GM18907 (cell line): ENCODE results near the gene OPRL1.
A peak's percentile ranks its signal among the peaks of the same experiment; 100 is the strongest.

Experiments used
- ATAC-seq: cut with Tn5 transposase; IDR thresholded peaks from one replicate; pipeline ENCODE4 v1.9.1; 2021; ENCODE audit warnings: mild to moderate bottlenecking, moderate library complexity; ENCODE audit not compliant: unreplicated experiment

Gene OPRL1

DNA sequence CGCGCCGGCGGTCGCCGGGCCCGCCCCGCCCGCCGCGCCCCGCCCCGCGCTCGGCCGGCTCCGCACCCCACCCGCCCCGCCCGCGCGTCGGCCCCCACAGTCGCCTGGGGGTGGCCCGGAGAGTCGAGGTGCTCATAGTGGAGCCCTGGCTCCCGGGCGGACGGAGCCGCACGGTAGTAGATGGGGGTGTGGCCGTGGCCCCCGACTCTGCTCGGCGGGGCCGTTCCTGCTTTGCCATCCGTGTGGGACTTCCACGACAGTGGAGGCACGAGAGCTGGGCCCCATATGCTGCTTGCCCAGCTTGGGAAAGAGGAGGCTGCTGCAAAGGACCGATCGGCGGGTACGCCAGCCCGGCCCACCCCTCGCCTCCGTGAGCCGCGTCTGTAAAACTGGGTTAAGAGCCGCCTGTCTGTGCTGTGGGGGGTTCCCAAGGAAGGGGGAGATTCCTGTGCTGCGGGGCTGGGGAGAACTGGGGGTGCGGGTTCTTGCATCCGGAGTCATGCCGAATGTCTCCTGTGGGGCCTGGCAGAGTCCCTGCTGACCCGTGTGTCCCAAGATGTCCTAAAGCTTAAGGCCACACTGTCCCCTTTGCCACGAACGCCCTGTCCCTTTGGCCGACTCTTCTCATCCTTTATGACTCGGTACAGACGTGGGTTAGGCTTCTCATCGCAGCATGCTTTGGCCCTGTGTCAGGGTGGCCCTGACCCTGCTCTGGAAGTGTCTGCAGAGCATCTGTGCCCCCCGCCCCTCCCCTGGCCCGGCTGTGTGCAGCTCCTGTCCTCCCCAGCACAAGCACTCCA, at the start of gene OPRL1:
Gene OPRL1, plus strand, starts transcription at position 70 of the 800 bp plus-strand sequence. CDS start 12,639 bp downstream, outside the sequence.
- no peak for ATAC-seq

DNA sequence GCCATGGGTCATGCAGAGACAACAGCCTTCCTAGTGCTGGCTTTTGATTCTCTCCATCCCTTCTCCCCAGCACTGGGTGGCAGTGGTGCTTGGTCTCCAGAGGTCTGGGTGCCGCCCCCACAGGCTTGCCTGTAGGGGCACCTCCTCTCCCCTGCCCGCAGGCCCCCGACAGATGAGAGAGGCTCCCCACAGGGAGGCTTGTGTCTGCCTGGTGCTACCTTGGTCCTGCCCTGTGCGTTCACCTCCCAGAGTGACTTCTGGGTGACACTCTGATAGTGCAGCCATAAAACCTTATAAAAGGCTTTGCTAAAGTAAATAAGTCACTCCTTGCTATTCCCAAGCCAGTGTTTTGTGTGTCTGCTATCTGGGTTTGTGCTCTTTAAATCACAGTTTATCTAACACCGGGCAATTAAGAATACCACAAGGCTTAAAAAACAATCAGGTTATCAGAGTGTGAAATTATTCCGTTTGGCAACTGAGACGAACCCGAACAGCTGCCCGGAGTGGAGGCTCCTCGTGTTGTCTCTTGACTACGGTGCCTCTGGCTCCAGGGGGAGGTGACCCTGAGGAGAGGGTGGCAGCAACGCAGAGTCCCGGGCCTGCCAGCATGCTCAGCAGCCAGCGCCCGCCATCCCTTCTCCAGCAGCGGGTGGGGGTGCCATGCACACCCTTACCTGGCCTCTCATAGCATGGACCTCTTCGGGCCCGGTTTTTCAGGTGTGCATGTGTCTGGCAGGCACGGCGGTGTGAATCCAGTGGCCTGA, 49.3 kb upstream of the OPRL1 start:
- no peak for ATAC-seq

DNA sequence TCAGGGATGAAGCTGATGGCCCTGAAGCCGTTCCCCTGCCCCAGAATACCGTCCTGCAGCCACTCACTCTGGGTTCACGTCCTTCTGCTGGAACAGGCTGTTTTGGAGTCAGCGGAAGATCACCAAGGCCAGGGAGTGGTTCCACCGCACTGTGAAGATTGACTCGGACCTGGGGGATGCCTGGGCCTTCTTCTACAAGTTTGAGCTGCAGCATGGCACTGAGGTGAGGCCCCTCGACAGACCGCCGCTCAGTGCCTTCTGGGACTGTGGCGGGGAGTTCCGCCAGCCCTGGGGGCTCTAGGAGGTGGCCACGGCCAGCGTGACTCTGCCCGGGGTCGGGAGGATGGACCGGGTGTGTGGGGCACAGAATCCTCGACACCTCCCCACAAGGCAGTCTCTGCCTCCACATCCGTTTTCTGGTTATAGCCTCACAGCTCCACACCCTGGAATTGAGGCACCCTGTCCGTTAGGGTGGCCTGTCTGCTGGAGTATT, 48.0 kb upstream of the OPRL1 start:
- ATAC-seq, result no peak

DNA sequence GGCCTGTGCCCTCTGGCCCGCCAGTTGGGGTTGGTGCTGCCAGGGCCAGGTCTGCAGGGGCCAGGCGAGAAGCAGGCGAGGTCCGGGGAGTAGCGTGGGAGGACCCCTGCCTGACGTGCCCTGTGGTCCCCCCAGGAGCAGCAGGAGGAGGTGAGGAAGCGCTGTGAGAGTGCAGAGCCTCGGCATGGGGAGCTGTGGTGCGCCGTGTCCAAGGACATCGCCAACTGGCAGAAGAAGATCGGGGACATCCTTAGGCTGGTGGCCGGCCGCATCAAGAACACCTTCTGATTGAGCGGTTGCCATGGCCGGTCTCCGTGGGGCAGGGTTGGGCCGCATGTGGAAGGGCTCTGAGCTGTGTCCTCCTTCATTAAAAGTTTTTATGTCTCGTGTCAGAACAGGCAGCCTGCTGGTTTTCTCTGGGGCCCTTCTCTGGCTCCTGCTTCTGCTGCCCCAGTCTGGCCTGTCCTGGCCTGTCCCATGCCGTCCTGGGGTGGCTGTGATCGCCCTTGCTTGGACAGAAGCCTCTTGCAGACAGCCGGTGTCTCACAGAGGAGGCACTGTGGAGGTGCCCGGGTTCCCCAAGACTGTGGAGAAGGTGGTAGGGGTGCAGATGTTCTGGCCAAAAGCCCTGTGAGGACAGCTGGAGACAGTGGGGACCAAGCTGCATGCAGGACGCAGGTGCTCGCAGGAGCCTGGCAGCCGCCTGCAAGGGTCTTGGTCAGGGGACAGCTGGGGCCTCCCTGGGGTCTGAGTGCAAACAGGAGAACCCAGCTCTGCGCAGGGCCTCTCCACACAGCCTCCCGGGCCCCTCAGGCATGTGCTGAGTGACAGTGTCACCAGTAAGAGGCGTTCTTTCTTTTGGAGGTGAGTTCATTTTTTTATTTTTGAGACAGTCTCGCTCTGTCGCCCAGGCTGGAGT, 46.9 kb upstream of the OPRL1 start:
- ATAC-seq, result no peak

DNA sequence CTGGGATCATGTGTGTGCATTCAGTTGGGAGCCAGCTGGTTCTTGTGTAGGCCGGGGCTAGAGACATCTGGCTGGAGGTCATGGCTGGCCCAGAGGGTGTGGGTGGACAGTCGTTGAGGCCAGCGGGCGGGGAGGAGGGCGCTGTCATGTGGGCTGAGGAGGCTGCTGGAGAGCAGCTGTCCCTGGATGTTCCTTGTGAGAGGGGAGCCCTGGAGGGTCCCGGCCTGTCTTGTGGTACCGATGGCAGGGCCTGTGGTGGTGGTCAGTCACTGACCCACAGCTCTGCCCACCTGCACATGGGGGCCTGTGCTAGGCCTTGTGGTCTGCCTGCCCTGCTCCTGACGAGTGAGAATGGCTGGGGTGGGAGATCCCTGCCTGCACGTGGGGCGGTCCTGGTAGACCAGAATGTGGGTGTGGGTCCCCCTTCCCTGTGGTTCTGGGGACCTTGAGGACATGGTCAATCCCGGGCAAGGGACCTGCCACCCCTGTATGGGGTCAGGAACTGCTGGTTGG, 45.8 kb upstream of the OPRL1 start:
- ATAC-seq, result no peak

DNA sequence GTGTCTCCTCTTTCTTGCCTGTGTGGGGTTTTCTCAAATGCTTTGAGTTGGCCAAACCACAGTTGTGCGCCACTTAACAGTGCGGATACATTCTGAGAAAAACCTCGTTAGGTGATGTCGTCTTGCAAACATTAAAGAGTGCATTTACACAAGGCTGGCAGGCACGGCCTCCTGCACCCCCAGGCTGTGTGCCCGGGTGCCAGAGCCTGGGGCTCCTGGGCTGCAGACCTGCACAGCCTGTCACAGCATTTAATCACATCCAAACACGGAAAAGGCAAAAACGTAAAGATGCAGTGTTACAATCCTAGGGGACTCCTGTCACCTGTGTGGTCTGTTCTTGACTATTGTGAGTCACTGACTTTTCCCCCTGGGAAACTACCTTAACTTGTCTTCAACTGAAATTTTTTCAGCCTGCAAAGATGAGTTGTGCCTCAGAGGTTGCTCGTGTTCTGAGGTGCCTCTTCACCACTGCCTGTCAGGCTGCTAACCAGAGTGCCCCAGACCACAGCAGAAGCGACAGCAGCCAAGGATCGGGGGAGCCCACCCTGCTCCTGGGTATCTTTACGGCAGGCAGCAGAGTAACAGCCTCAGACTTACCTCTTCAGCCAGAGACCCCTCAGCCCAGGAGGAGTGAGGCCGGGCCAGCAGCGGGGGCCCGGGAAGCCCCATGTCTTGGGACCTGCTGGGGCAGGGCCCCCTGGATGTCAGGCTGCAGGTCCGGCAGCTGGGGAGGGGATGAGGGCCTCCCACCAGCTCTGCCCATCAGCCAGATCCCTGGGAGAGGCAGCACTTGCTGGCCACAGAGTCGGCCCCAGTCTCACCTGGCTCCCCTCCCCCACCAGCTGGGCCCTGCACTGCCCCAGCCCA, 44.6 kb upstream of the OPRL1 start:
- ATAC-seq, result no peak

DNA sequence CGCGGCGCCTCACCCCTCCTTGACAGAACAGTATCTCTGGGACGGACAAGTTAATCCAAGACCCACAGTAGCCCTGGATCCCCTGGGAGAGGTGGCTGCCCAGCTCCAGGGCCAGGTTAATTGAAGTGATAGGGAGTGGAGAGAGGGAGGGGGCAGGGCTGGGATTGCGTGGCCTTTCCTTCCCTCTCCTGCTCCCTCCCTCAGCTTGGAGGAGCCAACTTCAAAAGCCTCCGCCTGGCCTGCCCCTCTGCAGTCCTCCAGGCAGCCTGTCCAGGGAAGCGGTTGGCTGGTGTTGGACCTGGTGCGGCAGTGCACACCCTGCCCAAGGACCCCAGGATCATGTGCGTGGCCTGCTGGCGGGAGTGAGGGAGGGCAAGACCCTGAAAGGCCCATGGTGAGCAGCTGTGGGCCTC, 43.9 kb upstream of the OPRL1 start, which contains the start of gene C20orf204:
Gene C20orf204, plus strand, starts transcription at position 250 of the 413 bp plus-strand sequence. Its CDS starts 142 bp downstream, at position 392.
- no peak for ATAC-seq

DNA sequence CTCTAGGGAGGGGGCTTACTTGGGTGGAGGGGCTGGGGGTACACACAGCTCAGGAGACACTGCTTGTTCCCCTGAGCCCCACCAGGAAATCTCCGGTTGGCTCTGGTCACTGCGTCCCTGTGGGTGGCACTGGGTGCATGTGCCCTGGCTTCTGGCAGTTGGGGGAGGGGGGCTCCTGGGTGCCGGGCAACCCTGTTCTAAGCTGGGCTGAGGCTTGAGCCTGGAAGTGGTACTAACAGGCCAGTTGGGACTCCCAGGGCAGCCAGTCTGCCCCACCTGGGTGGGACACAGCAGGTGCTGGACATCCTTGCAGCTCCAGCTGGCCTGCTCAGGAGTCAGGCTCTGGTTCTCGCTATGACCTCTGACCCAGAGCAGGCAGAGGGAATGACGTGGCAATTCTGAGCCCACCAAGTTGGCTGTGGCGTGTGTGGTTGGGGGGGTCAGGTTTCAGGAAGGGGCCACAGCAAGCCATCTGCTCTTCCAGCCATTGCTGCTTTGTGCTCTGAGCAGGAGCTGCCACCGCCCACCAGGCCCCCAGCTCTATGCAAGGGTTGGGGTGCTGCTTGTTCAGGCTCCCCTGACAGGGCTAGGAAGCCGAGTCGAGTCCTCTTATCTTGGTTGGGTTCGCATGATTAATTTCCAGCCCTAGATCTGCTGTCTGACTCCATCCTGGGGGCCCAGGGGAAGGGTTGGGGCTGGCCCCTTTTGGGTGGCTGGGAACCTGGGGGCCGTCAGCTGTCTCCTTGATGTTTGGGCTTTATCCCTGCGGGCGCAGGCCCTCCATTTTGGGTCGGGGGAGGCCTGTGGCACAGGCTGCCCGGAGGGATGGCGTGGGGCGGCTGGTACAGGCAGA, 43.3 kb upstream of the OPRL1 start:
- no peak for ATAC-seq

DNA sequence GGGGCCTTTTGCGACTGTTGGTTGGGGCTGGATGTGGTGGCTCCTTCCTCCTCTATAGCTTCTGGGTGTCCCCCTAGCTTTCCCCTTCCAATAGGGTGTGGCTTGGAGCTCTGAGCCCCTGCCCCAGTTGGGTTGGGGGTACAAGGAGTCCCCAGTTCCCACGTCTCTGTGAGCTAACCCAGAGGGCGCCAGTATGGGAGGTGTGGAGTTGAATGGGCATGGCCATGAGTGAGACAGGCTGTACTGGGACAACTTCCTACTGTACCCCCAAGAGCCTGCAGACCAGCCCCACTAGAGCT, 42.7 kb upstream of the OPRL1 start:
- no peak for ATAC-seq

DNA sequence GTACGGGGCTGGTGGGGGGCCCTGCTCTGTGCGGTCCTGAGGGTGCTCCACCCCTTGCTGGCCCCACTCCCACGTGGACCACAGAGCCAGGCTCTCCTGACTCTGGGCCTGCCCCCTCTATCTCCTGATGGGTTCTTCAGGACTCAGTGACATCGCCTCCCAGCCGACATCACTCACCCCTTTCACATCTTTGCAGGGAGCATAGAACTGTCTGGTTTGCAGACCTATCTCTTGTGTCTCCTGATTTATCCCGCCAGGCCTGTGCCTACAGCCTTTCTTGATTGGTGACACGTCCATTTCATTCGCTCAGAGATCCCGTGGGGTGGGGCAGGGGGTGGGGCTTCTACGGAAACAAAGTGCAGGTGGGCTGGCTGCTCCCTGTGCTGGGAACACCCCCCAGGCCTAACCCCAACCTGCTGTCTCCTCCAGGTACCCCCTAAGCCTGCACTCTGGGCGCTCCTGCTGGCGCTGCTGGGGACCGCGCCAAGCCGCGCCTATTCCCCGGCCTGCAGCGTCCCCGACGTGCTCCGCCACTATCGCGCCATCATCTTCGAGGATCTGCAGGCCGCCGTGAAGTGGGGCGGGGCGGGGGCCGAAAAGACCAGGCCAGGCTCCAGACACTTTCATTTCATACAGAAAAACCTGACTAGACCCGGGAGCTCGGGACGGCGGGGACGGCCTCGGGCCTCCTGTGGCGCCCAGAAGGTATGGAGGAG, 42.2 kb upstream of the OPRL1 start:
- ATAC-seq, result no peak

DNA sequence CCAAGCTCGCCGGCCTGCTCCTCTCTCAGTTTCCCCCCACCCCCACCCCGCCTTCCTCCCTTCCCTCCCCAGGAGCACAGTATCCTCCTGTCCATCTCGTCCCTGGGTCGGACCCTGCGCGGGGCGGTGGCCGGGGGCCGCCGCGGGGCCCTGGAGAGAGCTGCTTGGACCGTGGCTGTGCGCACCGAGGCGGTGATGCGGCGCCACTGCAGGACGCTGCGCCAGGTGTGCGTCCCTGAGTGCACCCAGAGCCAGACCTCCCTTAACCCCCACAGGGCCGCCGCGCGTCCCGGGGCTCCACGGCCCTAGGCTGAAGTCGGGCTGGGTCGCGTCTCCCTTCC, 41.7 kb upstream of the OPRL1 start:
- peak; percentile 21 for ATAC-seq

DNA sequence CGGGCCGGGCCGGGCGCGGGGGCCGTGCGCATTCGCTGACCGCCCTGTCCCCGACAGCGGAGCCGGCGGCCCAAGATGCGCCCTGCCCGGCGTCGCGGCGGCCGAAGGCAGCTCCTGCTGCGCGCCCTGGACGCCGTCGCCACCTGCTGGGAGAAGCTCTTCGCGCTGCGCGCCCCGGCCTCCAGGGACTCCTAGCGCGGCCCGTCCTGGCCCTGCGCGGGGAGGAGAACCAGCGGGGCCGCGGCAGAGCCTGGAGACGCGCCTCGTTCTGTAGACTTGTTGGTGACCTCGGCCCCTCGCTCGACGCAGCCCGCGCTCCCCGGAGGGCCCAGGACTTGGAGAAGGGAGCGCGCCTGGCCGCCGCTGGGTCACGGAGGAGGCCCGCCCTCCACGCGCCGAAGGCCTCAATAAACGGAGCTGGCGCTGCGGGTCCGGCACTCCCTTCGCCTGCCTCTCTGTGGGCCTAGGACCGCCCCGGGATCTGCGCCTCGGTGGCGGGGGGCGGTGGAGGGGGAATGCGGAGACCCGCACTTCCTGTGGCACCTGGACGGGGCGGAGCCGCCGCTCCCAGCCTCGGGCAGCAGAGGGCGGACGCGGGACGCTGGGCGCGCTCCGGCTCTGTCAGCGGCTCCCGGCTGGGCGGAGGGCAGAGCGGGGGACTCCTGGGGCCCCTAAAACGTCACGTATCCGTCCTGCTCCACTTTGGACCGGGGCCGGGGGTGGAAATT, 41.2 kb upstream of the OPRL1 start:
- peak; percentile 63 for ATAC-seq

DNA sequence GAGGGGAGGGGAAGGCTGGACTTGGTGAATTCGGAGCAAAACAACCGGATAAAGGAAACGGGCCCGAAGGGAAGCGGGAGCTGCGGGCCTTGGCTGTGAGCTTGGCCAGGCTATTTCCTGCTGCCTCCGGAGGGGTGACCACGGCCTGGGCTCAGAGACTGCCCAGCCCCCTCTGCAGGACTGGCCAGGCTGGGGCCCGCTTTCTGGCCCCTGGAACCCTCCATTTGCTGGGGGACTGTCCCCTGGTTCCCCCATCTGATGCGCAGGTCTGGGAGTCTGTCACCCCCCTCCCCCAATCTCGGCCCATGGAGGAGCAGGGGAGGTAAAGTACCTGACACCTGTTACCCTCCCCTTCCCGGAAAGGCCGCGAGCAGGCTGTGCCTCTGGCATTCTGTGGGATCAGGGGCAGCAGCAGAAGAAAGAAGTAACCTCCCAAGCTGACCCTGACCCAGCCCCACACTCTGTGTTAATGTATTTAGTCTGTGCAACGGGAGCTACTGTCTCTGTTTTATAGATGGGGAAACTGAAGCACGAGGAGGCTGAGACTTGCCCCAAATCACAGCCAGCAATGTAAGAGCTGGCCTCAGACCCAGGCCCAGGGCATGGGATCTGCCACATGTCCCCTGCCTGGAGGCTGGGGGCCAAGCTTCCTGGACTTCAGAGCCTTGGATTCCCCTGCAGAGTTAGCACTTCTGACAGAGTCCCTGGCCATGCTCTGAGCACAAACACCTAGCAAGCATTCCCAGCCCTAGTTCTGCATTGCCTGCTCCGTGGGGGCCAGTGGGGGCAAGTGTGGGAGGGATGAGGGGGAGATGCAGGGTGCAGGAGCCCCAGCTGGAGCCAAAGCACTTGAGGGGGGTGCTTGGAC, 40.4 kb upstream of the OPRL1 start:
- ATAC-seq, result no peak

DNA sequence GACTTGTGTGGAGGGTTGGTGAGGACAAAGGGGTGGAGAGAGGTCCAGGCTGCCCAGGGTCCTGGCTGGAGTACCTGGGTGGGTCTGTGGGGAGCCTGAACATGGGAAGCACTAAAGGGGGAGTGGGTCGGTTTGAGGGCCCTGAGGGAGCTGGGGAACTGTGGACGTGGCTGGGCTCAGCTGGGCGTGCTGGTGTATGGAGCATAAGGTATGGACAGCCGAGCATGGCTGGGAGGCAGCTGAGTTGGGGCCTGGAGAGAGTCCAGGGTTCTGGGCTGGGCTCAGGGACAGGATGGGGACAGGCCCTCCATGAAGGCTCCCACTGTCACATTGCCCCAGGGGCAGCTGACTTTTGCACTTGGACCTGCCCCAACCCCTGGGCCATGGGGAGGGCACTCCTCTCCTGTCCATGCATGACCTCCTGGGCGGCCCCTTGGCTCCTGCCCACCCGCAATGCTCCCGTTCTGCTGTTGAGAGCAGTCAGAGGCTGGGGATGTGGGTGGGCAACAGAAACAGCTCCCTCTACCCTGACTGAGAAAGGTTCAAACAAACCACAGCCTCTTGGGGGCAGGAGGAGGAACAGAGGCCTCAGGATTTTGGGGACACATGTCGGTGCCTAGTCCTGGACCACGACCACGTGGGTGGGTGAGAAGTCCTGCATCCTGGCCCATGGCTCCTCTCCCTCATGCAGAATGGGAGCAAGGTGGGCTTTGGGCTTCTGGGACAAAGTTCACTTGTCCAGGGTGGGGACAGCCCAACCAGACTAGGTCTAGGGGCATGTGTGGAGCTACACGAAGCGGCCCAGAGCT, 39.4 kb upstream of the OPRL1 start:
- no peak for ATAC-seq

DNA sequence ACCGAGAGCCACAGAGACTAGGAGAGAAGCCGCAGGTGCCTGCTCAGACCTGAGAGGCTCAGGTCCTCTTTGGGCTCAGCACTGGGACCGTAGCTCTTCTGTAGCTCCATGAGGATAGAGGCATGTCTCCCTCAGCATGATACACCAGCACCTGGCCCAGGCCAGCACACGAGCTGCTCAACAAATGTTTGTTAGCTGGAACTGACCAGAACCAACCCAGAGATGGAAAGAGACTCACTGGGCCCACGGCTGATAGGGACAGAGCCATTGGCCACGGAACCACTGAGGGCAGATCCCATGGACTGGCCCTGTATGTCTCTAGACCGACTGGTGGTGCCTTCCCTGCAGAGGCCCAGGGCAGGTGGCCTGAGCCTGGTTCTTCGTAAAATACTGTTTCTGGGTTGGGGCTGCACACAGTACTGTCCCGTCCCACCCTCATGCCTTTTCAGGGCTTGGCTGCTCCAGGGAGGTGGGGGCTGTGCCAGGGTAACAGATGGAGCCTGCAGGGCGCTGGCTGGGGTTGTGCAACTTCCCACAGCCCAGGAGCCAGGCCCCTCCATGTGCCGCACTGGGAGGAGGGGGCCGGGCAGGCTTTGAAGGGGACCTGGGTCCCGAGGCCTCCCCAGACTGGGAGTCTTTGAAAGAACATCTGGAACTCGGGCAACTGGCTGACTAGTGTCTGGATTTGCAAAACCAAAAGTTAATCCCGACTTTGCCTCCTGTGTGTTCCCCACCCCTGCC, 38.7 kb upstream of the OPRL1 start:
- no peak for ATAC-seq

DNA sequence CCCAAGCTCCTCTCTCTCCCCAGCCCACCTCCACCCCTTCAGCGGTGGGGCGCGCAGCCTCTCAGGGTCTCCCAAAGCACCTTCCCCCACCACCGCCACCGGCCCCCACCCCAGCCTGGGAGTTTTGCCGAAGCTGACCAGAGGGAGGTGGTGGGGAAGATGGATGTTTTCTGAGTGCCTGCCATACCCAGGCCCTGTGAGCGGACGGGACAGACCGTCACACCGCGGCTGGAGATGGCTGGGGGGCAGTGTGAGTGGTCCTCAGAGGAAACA, 38.2 kb upstream of the OPRL1 start:
- ATAC-seq, result no peak
